Upper lobe of right lung (tissue), 1 donor: ENCODE results near the gene ADAMTSL5. TPM values are rescaled to one million over a fixed set of nuclear protein-coding genes. Genes with fewer than 3 reads are reported as not detected.
"Not testable (repeated sequence)": the region's sequence is repeated elsewhere in the genome, so short reads cannot be mapped to it uniquely, and the experiment has no call there.

Experiments
- ATAC-seq: fragments of 200-7000 bp; cut with Tn5 transposase; one replicate; pipeline ENCODE4 v1.9.1; 2020; ENCODE audit warnings: mild to moderate bottlenecking, moderate library complexity
- DNase-seq: peaks from one replicate; pipeline ENCODE4 v3.0.0-alpha.2; 2020
- H3K27ac ChIP-seq: fragments of 200-600 bp; one replicate; pipeline ENCODE4 v1.8.0; 2022
- H3K27me3 ChIP-seq: fragments of 200-600 bp; one replicate; pipeline ENCODE4 v1.8.0; 2022; ENCODE audit warnings: mild to moderate bottlenecking
- H3K36me3 ChIP-seq: fragments of 200-600 bp; one replicate; pipeline ENCODE4 v1.8.0; 2022
- H3K4me1 ChIP-seq: fragments of 200-600 bp; one replicate; pipeline ENCODE4 v1.8.0; 2022
- H3K4me3 ChIP-seq: fragments of 200-600 bp; one replicate; pipeline ENCODE4 v1.8.0; 2022; ENCODE audit warnings: mild to moderate bottlenecking
- H3K9me3 ChIP-seq: fragments of 200-600 bp; one replicate; pipeline ENCODE4 v1.8.0; 2022
- CTCF ChIP-seq: fragments of 200-600 bp; IDR thresholded peaks from one replicate; pipeline ENCODE4 v1.8.0; 2022; ENCODE audit warnings: antibody characterized with exemption
- intact Hi-C: fragments of 100-400 bp; cut with DNase I; formaldehyde crosslinking; loops from one replicate; pipeline ENCODE4 v1.11.0; 2022
- total RNA-seq: library from RNA; stranded (reverse); fragmentation: NEBNext Ultra II Directional; extraction: Animal tissue kit (Norgen Biotek cat#: 25700); gene quantifications from one replicate; pipeline ENCODE4 v1.2.1, GENCODE V29; 2021
- donor health status: DM: no; HTN: yes; CAD: no; lungs with severe emphysema.

ADAMTSL5 gene
- total RNA-seq, 1 donor from 2014 or later: 4.8 TPM

DNA sequence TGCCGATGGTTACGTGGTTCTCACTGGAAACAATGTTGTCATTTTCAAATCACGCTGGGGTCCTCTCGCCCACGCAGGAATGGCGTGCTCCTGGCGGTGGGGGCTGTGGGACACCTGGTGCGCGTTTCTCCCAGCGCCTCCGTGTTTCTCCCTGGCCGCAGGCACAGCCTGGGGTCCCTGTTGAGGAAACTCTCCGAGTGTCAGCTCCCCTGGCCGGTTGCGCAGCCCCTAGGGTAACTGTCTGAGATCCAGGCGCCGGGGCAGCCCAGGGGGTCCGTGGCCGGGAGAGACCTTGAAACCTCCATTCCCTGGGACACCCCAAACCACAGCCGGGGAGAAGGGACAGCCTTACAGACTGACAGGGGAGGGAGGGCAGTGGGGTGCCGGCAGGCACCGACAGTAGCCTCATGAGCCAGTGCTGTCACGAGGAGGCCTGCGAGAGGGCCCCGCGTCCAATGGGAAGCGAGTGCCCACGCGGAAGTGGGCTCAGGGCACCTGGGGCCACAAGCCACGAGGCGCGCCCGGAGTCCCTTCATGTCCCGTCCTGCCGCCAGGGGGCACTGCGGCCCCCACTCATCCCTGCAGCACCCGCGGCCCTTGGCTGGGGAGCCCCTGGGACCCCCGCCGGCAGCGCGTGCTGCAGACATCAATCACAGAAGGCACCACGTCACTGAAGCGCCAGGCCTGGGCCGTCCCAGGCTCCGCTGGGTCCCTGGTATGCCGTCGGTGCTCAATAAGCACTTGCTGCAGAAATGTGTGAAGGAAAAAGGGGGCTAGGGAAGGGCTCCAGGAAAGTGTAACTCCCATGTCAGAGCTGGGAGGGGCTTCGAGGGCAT is 9.5 kb downstream of the ADAMTSL5 start:
- Histone ChIP-seq H3K27me3 (peaks cover 26% of the 10 kb centered on the region), H3K9me3 (no peaks in the 10 kb centered on the region), H3K4me1 (peaks cover 7% of the 10 kb centered on the region), H3K4me3 (no peak overlapping the region), H3K36me3 (no peaks in the 10 kb centered on the region), H3K27ac (no peak overlapping the region)
- peak; percentile 82 for DNase-seq
- intact Hi-C loops: no loop called here
- ATAC-seq: peak; percentile 45
- TF ChIP-seq CTCF: peak; percentile 71

DNA sequence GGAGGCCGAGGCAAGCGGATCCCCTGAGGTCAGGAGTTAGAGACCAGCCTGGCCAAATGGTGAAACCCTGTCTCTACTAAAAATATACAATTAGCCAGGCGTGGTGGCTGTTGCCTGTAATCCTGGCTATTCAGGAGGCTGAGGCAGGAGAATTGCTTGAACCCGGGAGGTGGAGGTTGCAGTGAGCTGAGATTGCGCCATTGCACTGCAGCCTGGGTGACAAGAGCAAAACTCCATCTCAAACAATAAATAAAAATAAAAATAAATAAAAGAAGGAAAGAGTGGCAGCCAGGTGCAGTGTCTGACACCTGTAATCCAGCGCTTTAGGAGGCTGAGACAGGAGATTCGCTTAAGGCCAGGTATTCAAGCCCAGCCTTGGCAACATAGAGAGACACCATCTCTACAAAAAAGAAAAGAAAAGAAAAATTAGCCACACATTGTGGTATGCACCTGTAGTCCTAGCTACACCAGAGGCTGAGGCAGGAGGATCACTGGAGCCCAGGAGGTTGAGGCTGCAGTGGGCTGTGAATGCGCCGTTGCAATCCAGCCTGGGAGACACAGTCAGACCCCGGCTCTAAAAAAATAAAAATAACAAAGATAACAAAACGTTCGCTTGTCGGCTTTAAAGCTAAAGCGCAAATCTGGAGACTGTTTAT is 10.3 kb downstream of the ADAMTSL5 start:
- no peaks in the 10 kb centered on the region for H3K9me3 ChIP-seq
- ATAC-seq (no peak), DNase-seq (no peak)
- H3K27me3 ChIP-seq: peaks cover 33% of the 10 kb centered on the region
- H3K4me3 ChIP-seq: no peak overlapping the region
- peaks cover 7% of the 10 kb centered on the region for H3K4me1 ChIP-seq
- intact Hi-C loops: no loop called here
- no peak for TF ChIP-seq CTCF
- no peaks in the 10 kb centered on the region for H3K36me3 ChIP-seq
- no peak overlapping the region for H3K27ac ChIP-seq

- Histone ChIP-seq H3K27ac (no peak overlapping the region), H3K27me3 (peaks cover 40% of the 10 kb centered on the region), H3K4me1 (peaks cover 3% of the 10 kb centered on the region), H3K4me3 (no peak overlapping the region), H3K36me3 (no peaks in the 10 kb centered on the region), H3K9me3 (no peaks in the 10 kb centered on the region)
- no peak for ATAC-seq
- DNase-seq: no peak
- no peak for TF ChIP-seq CTCF
- intact Hi-C loops: no loop called here
Measured at GRCh38 chr19:1501200-1501595, 11.6 kb downstream of the ADAMTSL5 start.

- H3K4me1 ChIP-seq, H3K36me3 ChIP-seq, intact Hi-C loops, H3K27ac ChIP-seq, ATAC-seq, H3K9me3 ChIP-seq, DNase-seq, H3K4me3 ChIP-seq: not testable (repeated sequence)
- peaks cover 36% of the 10 kb centered on the region for H3K27me3 ChIP-seq
Measured at GRCh38 chr19:1499231-1499630, 13.6 kb downstream of the ADAMTSL5 start.

GRCh38 chr19:1497578-1498235 is 15.1 kb downstream of the ADAMTSL5 start:
- ATAC-seq: no peak
- H3K36me3 ChIP-seq: no peaks in the 10 kb centered on the region
- no peak overlapping the region for H3K27ac ChIP-seq

More at GRCh38 chr19:1497578-1498235, 15.1 kb downstream of the ADAMTSL5 start:
- TF ChIP-seq CTCF: no peak
- Histone ChIP-seq H3K4me3 (no peak overlapping the region), H3K27me3 (peaks cover 21% of the 10 kb centered on the region), H3K9me3 (no peaks in the 10 kb centered on the region), H3K4me1 (no peaks in the 10 kb centered on the region)
- intact Hi-C loops: no loop called here
- no peak for DNase-seq
